Urinary bladder (tissue), 4 donors: ENCODE measurements around the gene AHR. TPM values are rescaled to one million over a fixed set of nuclear protein-coding genes. Genes with fewer than 3 reads are reported as not detected.
"Not testable (repeated sequence)": the region's sequence is repeated elsewhere in the genome, so short reads cannot be mapped to it uniquely, and the experiment has no call there.

ENCODE experiments used
- DNase-seq: peaks from one replicate; pipeline ENCODE4 v3.0.0-alpha.2; 2015; ENCODE audit errors: extremely low spot score
- H3K27ac ChIP-seq: one replicate; pipeline ENCODE4 v1.5.1; 2013; ENCODE audit warnings: low read depth, mild to moderate bottlenecking, moderate library complexity
- H3K36me3 ChIP-seq: one replicate; pipeline ENCODE4 v1.6.1; 2013; ENCODE audit warnings: mild to moderate bottlenecking, moderate library complexity; ENCODE audit not compliant: insufficient read depth
- H3K4me1 ChIP-seq: one replicate; pipeline ENCODE4 v1.6.1; 2013; ENCODE audit warnings: mild to moderate bottlenecking, moderate library complexity; ENCODE audit not compliant: insufficient read depth
- H3K4me3 ChIP-seq: one replicate; pipeline ENCODE4 v1.5.1; 2013; ENCODE audit warnings: low read depth, low read length
- WGBS: extraction: QIAGEN DNeasy Blood & Tissue Kit; methylation state at CpG from one replicate; pipeline ENCODE4 v1.1.7; 2013; 5-methylcytosine and 5-hydroxymethylcytosine counted together
- polyA plus RNA-seq: library from polyadenylated mRNA; stranded (reverse); fragments of 200-250 nt; gene quantifications from one replicate; pipeline ENCODE4 v1.2.3, GENCODE V29; 2013
- small RNA-seq: library from RNA; depleted of rRNA; stranded (forward); fragments of <200 nt; gene quantifications from one replicate; pipeline ENCODE3, GENCODE V24; 2014
- total RNA-seq: library from RNA; depleted of rRNA; stranded (reverse); fragments of >200 nt; gene quantifications from one replicate; pipeline ENCODE4 v1.2.3, GENCODE V29; 2014
- donor health status: healthy with polysubstance abuse.
- donor health status: healthy.

The AHR gene
- total and polyA plus RNA-seq, 2 donors = 50.3 to 485 TPM

- H3K4me3 ChIP-seq, H3K27ac ChIP-seq, DNase-seq, H3K4me1 ChIP-seq, H3K36me3 ChIP-seq: not testable (repeated sequence)
- WGBS = 74% methylated on average over 8 of the region's 8 CpGs
Measured at GRCh38 chr7:17382408-17383354, 84.2 kb downstream of the AHR start.

DNA sequence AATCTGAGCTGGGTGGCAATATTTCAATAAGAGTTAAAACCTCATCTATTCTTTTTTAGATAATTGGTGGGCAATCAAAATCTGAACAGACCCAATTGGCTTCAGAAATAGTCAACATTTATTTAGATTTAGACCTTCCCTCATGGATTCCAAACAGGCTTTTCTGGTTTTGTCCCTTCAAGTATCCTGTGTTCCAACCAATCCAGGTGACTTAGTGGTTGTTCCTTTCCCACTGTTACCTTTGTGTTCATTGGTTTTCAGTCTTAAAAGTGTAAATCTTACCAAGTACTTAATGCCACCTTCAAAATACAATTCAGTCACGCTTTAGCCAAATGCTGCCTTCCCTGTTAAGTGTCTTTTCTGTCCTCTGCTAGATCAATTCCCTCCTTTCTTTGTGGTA, 85.9 kb downstream of the AHR start:
- WGBS = 99% methylated on average over 1 of the region's 1 CpG
- H3K36me3 ChIP-seq = no peaks in the 10 kb centered on the region
- no peak overlapping the region for H3K27ac ChIP-seq
- no peak for DNase-seq
- no peaks in the 10 kb centered on the region for H3K4me1 ChIP-seq
- H3K4me3 ChIP-seq = no peak overlapping the region

- Histone ChIP-seq H3K27ac (no peak overlapping the region), H3K4me1 (no peaks in the 10 kb centered on the region)
- DNase-seq = no peak
Measured at GRCh38 chr7:17385612-17386011, 87.2 kb downstream of the AHR start.

DNA sequence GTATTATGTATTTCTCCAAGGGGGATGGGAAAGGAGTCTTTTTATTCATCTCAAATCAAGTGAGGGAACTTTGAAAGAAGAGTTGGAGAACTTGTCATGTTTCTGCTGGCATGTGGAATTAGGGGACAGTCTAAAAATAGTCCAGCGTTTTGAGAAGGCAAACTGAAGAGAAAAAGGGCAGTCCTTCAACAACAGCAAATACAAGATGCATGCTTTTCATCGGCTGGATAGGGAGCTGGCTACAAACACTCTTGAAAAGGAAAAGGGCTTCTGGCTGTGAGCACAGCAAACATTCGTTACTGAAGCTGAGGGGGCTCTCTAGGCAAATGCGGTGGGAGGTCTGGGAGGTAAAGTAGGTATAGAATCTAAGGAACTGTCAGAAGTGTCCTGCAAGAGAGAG, 91.9 kb downstream of the AHR start:
- no peak for DNase-seq
- no peak overlapping the region for H3K4me3 ChIP-seq
- no peak overlapping the region for H3K27ac ChIP-seq
- H3K36me3 ChIP-seq = no peaks in the 10 kb centered on the region
- WGBS = 36% methylated on average over 4 of the region's 4 CpGs
- H3K4me1 ChIP-seq = peaks cover 1% of the 10 kb centered on the region

More at GRCh38 chr7:17385612-17386011, 87.2 kb downstream of the AHR start:
- H3K36me3 ChIP-seq = no peaks in the 10 kb centered on the region
- H3K4me3 ChIP-seq = no peak overlapping the region

DNA sequence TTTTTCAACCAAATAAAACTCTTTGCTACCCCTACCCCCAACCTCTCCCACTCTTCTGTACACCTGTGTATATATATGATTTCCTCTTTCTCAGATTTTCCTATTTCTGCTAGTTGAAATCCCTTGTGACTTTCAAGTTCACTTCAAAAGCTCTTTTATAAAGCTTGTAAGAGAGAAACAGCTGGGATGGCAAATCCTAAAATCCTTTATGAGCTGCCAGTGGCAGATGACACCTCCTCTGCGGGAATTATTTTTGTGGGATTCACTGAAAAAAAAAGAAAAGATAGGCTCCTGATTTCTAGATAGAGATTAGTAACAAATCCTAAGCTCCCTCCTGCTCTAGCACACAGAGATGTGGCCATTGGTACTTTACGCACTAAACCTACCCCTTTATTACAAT, 92.9 kb downstream of the AHR start:
- no peak for DNase-seq
- 85% methylated on average over 2 of the region's 2 CpGs for WGBS
- Histone ChIP-seq H3K4me1 (peaks cover 1% of the 10 kb centered on the region), H3K4me3 (no peak overlapping the region), H3K27ac (no peak overlapping the region), H3K36me3 (no peaks in the 10 kb centered on the region)

DNA sequence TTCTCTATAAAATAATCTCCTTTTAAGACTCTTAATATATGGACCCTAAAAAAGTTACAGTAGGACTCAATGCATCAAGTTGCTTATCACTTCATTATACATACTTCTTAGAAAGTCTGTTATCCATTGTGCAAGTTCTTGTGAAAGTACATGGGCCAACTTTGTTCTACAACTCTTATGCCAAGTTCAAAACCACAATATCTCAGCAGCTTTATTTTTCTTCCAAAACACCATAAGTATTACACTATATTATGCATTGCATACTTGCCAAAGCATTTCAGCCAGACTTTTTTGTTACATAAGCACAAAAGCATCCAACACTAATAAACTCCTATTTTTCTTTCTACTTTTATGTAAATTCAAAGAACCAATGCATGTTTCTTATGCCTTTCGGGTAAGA, 94.4 kb downstream of the AHR start:
- no peak for DNase-seq
- no peak overlapping the region for H3K27ac ChIP-seq
- 86% methylated on average over 1 of the region's 1 CpG for WGBS

GRCh38 chr7:17394563-17394962, 96.1 kb downstream of the AHR start:
- H3K4me1 ChIP-seq, H3K27ac ChIP-seq, H3K36me3 ChIP-seq, DNase-seq, H3K4me3 ChIP-seq: not testable (repeated sequence)
- WGBS = 97% methylated on average over 4 of the region's 4 CpGs

More for the DNA sequence above, 94.4 kb downstream of the AHR start:
- no peaks in the 10 kb centered on the region for H3K36me3 ChIP-seq
- no peak overlapping the region for H3K4me3 ChIP-seq
- H3K4me1 ChIP-seq = peaks cover 1% of the 10 kb centered on the region

Small RNA genes lying within 50 kb of the gene (small RNA-seq; reads per million reads assigned to genes)
- gene RF00092 = not detected
